Upper lobe of right lung (tissue), 1 donor: ENCODE data around the gene HGD. TPM values are rescaled to one million over a fixed set of nuclear protein-coding genes. Genes with fewer than 3 reads are reported as not detected.
A peak's percentile ranks its signal among the peaks of the same experiment; 100 is the strongest.
"Not testable (repeated sequence)": the region's sequence is repeated elsewhere in the genome, so short reads cannot be mapped to it uniquely, and the experiment has no call there.

ENCODE experiments used
- ATAC-seq: fragments of 200-7000 bp; cut with Tn5 transposase; one replicate; pipeline ENCODE4 v1.9.1; 2020; ENCODE audit warnings: mild to moderate bottlenecking, moderate library complexity
- DNase-seq: peaks from one replicate; pipeline ENCODE4 v3.0.0-alpha.2; 2020
- H3K27ac ChIP-seq: fragments of 200-600 bp; one replicate; pipeline ENCODE4 v1.8.0; 2022
- H3K27me3 ChIP-seq: fragments of 200-600 bp; one replicate; pipeline ENCODE4 v1.8.0; 2022; ENCODE audit warnings: mild to moderate bottlenecking
- H3K36me3 ChIP-seq: fragments of 200-600 bp; one replicate; pipeline ENCODE4 v1.8.0; 2022
- H3K4me1 ChIP-seq: fragments of 200-600 bp; one replicate; pipeline ENCODE4 v1.8.0; 2022
- H3K4me3 ChIP-seq: fragments of 200-600 bp; one replicate; pipeline ENCODE4 v1.8.0; 2022; ENCODE audit warnings: mild to moderate bottlenecking
- H3K9me3 ChIP-seq: fragments of 200-600 bp; one replicate; pipeline ENCODE4 v1.8.0; 2022
- intact Hi-C: fragments of 100-400 bp; cut with DNase I; formaldehyde crosslinking; loops from one replicate; pipeline ENCODE4 v1.11.0; 2022
- total RNA-seq: library from RNA; stranded (reverse); fragmentation: NEBNext Ultra II Directional; extraction: Animal tissue kit (Norgen Biotek cat#: 25700); gene quantifications from one replicate; pipeline ENCODE4 v1.2.1, GENCODE V29; 2021
- TF ChIP-seq, protein P1 (sequence below): fragments of 200-600 bp; IDR thresholded peaks from one replicate; pipeline ENCODE4 v1.8.0; 2022; ENCODE audit warnings: antibody characterized with exemption
- donor health status: DM: no; HTN: yes; CAD: no; lungs with severe emphysema.

Gene HGD
- total RNA-seq, 1 donor from 2014 or later = 3.2 TPM

DNA sequence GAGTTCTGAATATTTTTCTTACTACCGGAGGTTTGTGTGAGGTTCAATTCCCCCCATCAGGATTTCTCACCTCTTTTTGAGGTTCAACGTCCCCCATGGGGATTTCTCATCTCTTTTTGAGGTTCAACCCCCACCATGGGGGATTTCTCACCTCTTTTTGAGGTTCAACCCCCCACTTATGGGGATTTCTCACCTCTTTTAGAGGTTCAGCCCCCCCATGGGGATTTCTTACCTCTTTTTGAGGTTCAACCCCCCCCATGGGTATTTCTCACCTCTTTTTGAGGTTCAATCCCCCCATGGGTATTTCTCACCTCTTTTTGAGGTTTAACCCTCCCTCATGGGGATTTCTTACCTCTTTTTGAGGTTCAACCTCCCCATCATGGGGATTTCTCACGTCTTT lies 59.6 kb downstream of the HGD start:
- TF ChIP-seq, protein P1, sequence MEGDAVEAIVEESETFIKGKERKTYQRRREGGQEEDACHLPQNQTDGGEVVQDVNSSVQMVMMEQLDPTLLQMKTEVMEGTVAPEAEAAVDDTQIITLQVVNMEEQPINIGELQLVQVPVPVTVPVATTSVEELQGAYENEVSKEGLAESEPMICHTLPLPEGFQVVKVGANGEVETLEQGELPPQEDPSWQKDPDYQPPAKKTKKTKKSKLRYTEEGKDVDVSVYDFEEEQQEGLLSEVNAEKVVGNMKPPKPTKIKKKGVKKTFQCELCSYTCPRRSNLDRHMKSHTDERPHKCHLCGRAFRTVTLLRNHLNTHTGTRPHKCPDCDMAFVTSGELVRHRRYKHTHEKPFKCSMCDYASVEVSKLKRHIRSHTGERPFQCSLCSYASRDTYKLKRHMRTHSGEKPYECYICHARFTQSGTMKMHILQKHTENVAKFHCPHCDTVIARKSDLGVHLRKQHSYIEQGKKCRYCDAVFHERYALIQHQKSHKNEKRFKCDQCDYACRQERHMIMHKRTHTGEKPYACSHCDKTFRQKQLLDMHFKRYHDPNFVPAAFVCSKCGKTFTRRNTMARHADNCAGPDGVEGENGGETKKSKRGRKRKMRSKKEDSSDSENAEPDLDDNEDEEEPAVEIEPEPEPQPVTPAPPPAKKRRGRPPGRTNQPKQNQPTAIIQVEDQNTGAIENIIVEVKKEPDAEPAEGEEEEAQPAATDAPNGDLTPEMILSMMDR = no peak
- Histone ChIP-seq H3K27ac (no peak overlapping the region), H3K4me3 (no peak overlapping the region), H3K27me3 (no peaks in the 10 kb centered on the region), H3K36me3 (no peaks in the 10 kb centered on the region), H3K4me1 (no peaks in the 10 kb centered on the region), H3K9me3 (peaks cover 10% of the 10 kb centered on the region)
- no peak for DNase-seq
- no peak for ATAC-seq
- intact Hi-C loops = no loop called here

- ATAC-seq, H3K27me3 ChIP-seq, H3K27ac ChIP-seq, H3K4me1 ChIP-seq, H3K4me3 ChIP-seq, DNase-seq, H3K9me3 ChIP-seq, H3K36me3 ChIP-seq, intact Hi-C loops: not testable (repeated sequence)
Observed at GRCh38 chr3:120616745-120617144, 65.3 kb downstream of the HGD start.

DNA sequence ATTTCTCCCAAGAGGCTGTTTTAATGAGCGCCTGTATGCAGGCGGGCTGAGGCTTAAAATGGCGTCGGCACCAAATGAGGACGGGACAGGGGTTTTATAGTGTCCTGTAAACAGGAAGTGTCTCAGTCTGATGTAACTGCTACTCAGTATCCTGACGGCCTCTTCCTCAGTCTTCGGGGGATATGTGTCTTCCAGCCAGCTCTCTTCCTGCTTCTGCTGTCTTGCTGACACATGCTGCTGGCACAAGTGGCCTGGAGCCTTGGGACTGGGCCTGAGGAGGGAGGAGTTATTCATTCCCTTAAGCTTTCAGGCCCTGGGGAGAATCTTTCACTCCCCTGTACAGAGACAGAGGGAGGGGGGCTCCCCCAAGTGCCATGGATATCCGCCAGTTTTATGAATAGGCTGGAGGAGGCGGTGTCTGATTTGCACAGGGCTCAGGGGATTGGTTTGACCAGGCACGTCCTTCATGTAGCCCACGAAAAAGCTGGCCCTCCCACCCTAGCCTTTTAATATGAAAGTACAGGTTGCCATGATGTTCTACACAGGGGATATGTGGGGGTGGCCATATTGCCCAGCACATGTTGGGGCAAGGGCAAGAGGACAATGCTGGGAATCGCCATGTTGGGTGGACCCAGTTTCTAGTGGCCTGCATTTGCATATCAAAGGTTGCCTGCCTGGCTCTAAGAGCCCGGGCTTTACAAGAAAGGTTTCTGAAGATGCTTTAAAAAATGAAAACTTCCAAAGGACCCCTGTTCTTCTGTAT lies 66.0 kb downstream of the HGD start:
- no peak overlapping the region for H3K27ac ChIP-seq
- TF ChIP-seq, protein P1 = no peak
- no peaks in the 10 kb centered on the region for H3K4me1 ChIP-seq
- ATAC-seq (peak; percentile 40), DNase-seq (no peak)
- no peaks in the 10 kb centered on the region for H3K9me3 ChIP-seq
- H3K27me3 ChIP-seq = no peaks in the 10 kb centered on the region
- intact Hi-C loops = no loop called here
- no peak overlapping the region for H3K4me3 ChIP-seq
- H3K36me3 ChIP-seq = no peaks in the 10 kb centered on the region

DNA sequence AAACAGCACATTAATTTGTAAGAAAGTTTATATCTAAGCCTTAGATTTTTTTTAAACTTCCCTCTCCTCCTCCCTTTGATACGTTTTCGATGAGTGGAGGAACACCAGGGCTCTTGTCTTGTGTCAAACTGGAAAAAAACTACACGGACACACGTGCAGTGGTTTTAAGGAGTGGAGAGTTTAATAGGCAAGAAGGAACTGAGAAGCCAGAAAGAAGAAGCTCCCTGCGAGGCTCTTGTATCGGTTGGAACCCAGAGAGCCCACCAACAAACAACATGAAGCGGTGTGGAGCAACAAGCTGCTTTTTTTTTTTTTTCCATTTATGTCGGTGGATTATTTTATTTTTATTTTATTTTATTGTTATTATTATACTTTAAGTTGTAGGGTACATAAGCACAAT lies 67.3 kb downstream of the HGD start:
- intact Hi-C loops = no loop called here
- ATAC-seq (no peak), DNase-seq (no peak)
- H3K27ac ChIP-seq = no peak overlapping the region
- no peaks in the 10 kb centered on the region for H3K36me3 ChIP-seq
- H3K9me3 ChIP-seq = no peaks in the 10 kb centered on the region
- no peak overlapping the region for H3K4me3 ChIP-seq
- H3K27me3 ChIP-seq = no peaks in the 10 kb centered on the region
- TF ChIP-seq, protein P1 = no peak
- no peaks in the 10 kb centered on the region for H3K4me1 ChIP-seq

- no peaks in the 10 kb centered on the region for H3K27me3 ChIP-seq
- intact Hi-C loops = no loop called here
- no peaks in the 10 kb centered on the region for H3K36me3 ChIP-seq
- no peak overlapping the region for H3K4me3 ChIP-seq
- H3K27ac ChIP-seq = no peak overlapping the region
- no peak for ATAC-seq
- DNase-seq = no peak
- no peaks in the 10 kb centered on the region for H3K9me3 ChIP-seq
- no peaks in the 10 kb centered on the region for H3K4me1 ChIP-seq
- TF ChIP-seq, protein P1 = no peak
Observed at GRCh38 chr3:120608506-120608905, 73.5 kb downstream of the HGD start.

- ATAC-seq = no peak
- intact Hi-C loops = no loop called here
Observed at GRCh38 chr3:120604784-120605183, 77.3 kb downstream of the HGD start.

More at GRCh38 chr3:120604784-120605183, 77.3 kb downstream of the HGD start:
- Histone ChIP-seq H3K36me3 (peaks cover 33% of the 10 kb centered on the region), H3K9me3 (no peaks in the 10 kb centered on the region), H3K4me1 (peaks cover 3% of the 10 kb centered on the region), H3K4me3 (no peak overlapping the region), H3K27ac (no peak overlapping the region), H3K27me3 (no peaks in the 10 kb centered on the region)
- DNase-seq = no peak
- TF ChIP-seq, protein P1 = no peak
